Skeletal muscle tissue (tissue), 4 donors: Measurements from ENCODE around the gene HOXD1. TPM values are rescaled to one million over a fixed set of nuclear protein-coding genes. Genes with fewer than 3 reads are reported as not detected.
A peak's percentile ranks its signal among the peaks of the same experiment; 100 is the strongest.

Source experiments
- H3K27ac ChIP-seq: one replicate; pipeline ENCODE4 v1.7.0; 2013; ENCODE audit warnings: mild to moderate bottlenecking, low read depth, low read length, inconsistent platforms
- H3K27me3 ChIP-seq, 3 donors: one replicate each; pipeline ENCODE4 v1.7.0; 2013; ENCODE audit warnings: low read length in 3 of 3; ENCODE audit not compliant: control insufficient read depth in 3 of 3, insufficient read depth in 3 of 3
- H3K36me3 ChIP-seq, 3 donors: one replicate each; pipeline ENCODE4 v1.7.0; 2013; ENCODE audit warnings: low read length in 3 of 3; ENCODE audit not compliant: control insufficient read depth in 3 of 3, insufficient read depth in 3 of 3
- H3K4me1 ChIP-seq, 3 donors: one replicate each; pipeline ENCODE4 v1.7.0; 2013; ENCODE audit warnings: low read length in 3 of 3, mild to moderate bottlenecking in 3 of 3; ENCODE audit not compliant: control insufficient read depth in 3 of 3, insufficient read depth in 3 of 3
- H3K4me3 ChIP-seq, 3 donors: one replicate each; pipeline ENCODE4 v1.7.0; 2013; ENCODE audit warnings: low read length in 3 of 3
- H3K9ac ChIP-seq, 3 donors: one replicate each; pipeline ENCODE4 v1.7.0; 2013; ENCODE audit warnings: low read length in 3 of 3, mild to moderate bottlenecking in 3 of 3, moderate library complexity in 2 of 3, low read depth in 1 of 3
- H3K9me3 ChIP-seq, 3 donors: one replicate each; pipeline ENCODE4 v1.7.0; 2013; ENCODE audit warnings: low read length in 3 of 3; ENCODE audit not compliant: control insufficient read depth in 3 of 3
- total RNA-seq: library from RNA; depleted of rRNA; stranded (reverse); fragments of >200 nt; gene quantifications from one replicate; pipeline ENCODE4 v1.2.3, GENCODE V29; 2014
- donor health status: Osteomylitis.

Gene HOXD1
- total RNA-seq, 1 donor from 2014 or later = 0.52 TPM

GRCh38 chr2:176166272-176166671 lies 22.2 kb upstream of the HOXD1 start:
- no peak overlapping the region for H3K27ac ChIP-seq
- no peak overlapping the region for H3K4me3 ChIP-seq
- no peak overlapping the region for H3K9ac ChIP-seq
- peaks cover 35 to 75% (median 36%) of the 10 kb centered on the region in 3 donors for H3K27me3 ChIP-seq
- H3K36me3 ChIP-seq = no peaks in the 10 kb centered on the region
- no peaks in the 10 kb centered on the region for H3K9me3 ChIP-seq
- H3K4me1 ChIP-seq = peaks cover 3 to 14% (median 5%) of the 10 kb centered on the region in 3 donors

- no peak overlapping the region for H3K4me3 ChIP-seq
- no peak overlapping the region for H3K9ac ChIP-seq
- H3K9me3 ChIP-seq = no peaks in the 10 kb centered on the region
- peaks cover 0 to 6% (median 3%) of the 10 kb centered on the region in 3 donors for H3K4me1 ChIP-seq
- peaks cover 35 to 76% (median 38%) of the 10 kb centered on the region in 3 donors for H3K27me3 ChIP-seq
- H3K36me3 ChIP-seq = no peaks in the 10 kb centered on the region
- no peak overlapping the region for H3K27ac ChIP-seq
Measured at GRCh38 chr2:176167398-176167797, 21.1 kb upstream of the HOXD1 start.

DNA sequence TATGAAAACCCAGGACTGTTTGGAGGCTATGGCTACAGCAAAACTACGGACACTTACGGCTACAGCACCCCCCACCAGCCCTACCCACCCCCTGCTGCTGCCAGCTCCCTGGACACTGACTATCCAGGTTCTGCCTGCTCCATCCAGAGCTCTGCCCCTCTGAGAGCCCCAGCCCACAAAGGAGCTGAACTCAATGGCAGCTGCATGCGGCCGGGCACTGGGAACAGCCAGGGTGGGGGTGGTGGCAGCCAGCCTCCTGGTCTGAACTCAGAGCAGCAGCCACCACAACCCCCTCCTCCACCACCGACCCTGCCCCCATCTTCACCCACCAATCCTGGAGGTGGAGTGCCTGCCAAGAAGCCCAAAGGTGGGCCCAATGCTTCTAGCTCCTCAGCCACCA lies 19.3 kb upstream of the HOXD1 start:
- Histone ChIP-seq H3K4me1 (peaks cover 0 to 5% (median 3%) of the 10 kb centered on the region in 3 donors), H3K9me3 (no peaks in the 10 kb centered on the region), H3K4me3 (no peak overlapping the region), H3K9ac (no peak overlapping the region), H3K27ac (no peak overlapping the region), H3K36me3 (no peaks in the 10 kb centered on the region), H3K27me3 (peaks cover 23 to 71% (median 35%) of the 10 kb centered on the region in 3 donors)

GRCh38 chr2:176169711-176170110 lies 18.8 kb upstream of the HOXD1 start:
- no peak overlapping the region for H3K27ac ChIP-seq
- H3K9me3 ChIP-seq = no peaks in the 10 kb centered on the region
- H3K4me3 ChIP-seq = no peak overlapping the region
- peaks cover 18 to 71% (median 34%) of the 10 kb centered on the region in 3 donors for H3K27me3 ChIP-seq
- H3K9ac ChIP-seq = no peak overlapping the region
- no peaks in the 10 kb centered on the region for H3K36me3 ChIP-seq
- peaks cover 0 to 5% (median 3%) of the 10 kb centered on the region in 3 donors for H3K4me1 ChIP-seq

GRCh38 chr2:176170602-176171305 lies 17.7 kb upstream of the HOXD1 start:
- no peak overlapping the region for H3K4me3 ChIP-seq
- H3K9me3 ChIP-seq = no peaks in the 10 kb centered on the region
- H3K9ac ChIP-seq = no peak overlapping the region
- no peak overlapping the region for H3K27ac ChIP-seq
- H3K27me3 ChIP-seq = peaks cover 13 to 68% (median 34%) of the 10 kb centered on the region in 3 donors
- H3K4me1 ChIP-seq = peaks cover 0 to 3% (median 0%) of the 10 kb centered on the region in 3 donors
- H3K36me3 ChIP-seq = no peaks in the 10 kb centered on the region

DNA sequence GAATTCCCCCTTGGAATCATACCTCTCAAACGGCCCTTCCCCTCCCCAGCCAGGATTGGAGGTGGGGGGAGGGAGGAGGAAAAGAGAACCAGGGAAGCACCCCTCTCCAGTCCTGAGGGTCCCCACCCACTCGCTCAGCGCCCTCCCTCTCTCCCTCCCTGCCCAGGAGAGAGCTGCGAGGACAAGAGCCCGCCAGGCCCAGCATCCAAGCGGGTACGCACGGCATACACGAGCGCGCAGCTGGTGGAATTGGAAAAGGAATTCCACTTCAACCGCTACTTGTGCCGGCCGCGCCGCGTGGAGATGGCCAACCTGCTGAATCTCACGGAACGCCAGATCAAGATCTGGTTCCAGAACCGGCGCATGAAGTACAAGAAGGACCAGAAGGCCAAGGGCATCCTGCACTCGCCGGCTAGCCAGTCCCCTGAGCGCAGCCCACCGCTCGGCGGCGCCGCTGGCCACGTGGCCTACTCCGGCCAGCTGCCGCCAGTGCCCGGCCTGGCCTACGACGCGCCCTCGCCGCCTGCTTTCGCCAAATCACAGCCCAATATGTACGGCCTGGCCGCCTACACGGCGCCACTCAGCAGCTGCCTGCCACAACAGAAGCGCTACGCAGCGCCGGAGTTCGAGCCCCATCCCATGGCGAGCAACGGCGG lies 17.0 kb upstream of the HOXD1 start:
- Histone ChIP-seq H3K4me1 (peaks cover 0 to 3% (median 0%) of the 10 kb centered on the region in 3 donors), H3K27me3 (peaks cover 11 to 72% (median 29%) of the 10 kb centered on the region in 3 donors), H3K27ac (no peak overlapping the region), H3K9me3 (no peaks in the 10 kb centered on the region), H3K4me3 (peak overlapping the region in 1 of 3 donors; percentile 29), H3K9ac (no peak overlapping the region), H3K36me3 (no peaks in the 10 kb centered on the region)

- Histone ChIP-seq H3K9ac (no peak overlapping the region), H3K27ac (no peak overlapping the region), H3K4me1 (peaks cover 0 to 3% (median 0%) of the 10 kb centered on the region in 3 donors), H3K4me3 (peak overlapping the region in 1 of 3 donors; percentile 29), H3K9me3 (no peaks in the 10 kb centered on the region), H3K36me3 (no peaks in the 10 kb centered on the region), H3K27me3 (peaks cover 11 to 72% (median 31%) of the 10 kb centered on the region in 3 donors)
Measured at GRCh38 chr2:176172007-176172894, 16.2 kb upstream of the HOXD1 start.

DNA sequence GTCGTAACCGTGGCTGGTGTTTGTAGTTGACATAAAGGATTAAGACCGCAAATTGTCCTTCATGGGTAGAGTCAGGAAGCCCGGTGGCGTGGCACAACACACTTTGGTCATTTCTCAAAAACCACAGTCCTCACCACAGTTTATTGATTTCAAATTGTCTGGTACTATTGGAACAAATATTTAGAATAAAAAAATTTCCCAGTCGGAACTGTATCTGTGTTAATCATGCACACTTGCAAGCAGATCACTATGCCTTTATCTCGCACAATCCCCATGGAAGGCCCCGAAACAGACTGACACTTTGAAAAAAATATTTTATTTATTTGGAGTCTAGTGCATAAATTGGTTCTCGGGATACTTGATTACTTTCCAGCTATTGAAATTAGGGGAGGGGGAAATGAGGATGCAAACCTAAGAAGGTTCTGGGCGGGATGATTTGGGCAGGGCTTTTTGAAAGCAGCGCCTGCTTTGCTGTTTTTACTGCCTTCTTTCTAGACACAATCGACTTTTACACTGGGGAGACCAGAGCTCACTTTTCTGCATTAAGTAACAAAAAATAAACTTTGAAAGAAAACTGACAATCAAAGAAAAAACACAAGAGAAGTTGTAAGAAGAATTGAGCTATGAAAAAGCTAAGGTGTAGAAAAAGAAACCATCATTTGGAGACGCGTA lies 15.4 kb upstream of the HOXD1 start:
- Histone ChIP-seq H3K27me3 (peaks cover 18 to 73% (median 39%) of the 10 kb centered on the region in 3 donors), H3K36me3 (no peaks in the 10 kb centered on the region), H3K4me3 (no peak overlapping the region), H3K9me3 (no peaks in the 10 kb centered on the region), H3K9ac (no peak overlapping the region), H3K27ac (no peak overlapping the region), H3K4me1 (peaks cover 3 to 4% (median 4%) of the 10 kb centered on the region in 3 donors)

DNA sequence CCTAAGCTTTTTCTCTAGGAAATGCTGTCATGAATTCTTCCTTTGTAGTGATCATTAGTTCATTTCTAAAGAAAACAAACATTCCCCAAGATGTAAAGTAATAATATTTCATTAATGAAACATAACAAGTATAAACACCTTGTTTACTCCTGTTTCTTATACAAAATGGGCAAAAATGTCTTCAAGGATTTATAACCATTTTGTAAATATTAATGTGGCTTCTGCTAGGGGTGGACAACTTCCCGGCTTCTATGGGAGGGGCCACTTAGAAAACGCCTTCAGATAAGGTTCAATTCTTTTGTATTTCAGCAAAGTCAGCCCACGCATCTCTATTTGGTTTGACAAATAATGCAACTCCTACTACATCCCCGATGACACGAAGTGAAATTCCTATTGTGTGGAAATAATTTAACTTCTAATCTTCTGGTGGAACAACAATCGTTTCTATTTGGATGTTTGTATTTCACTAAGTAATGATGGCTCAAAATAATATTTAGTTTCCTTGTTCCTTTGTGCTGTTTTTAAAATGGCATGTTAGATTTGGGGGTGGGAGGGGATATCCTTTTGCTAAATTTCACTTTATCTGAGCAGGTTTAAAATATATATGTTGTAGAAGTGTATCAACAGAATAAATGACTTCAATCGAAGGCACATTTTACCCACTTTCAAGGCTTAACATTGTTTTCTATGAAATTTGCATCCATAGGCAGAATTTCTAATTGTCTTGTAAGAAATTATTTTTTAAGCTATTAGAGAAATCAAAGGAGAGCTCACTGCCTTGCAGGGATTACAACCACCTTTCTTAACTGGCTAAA lies 14.7 kb upstream of the HOXD1 start:
- Histone ChIP-seq H3K9me3 (no peaks in the 10 kb centered on the region), H3K4me3 (no peak overlapping the region), H3K27ac (no peak overlapping the region), H3K27me3 (peaks cover 23 to 81% (median 45%) of the 10 kb centered on the region in 3 donors), H3K4me1 (peaks cover 3 to 6% (median 4%) of the 10 kb centered on the region in 3 donors), H3K36me3 (no peaks in the 10 kb centered on the region), H3K9ac (no peak overlapping the region)
